Measurements from ENCODE around the gene TRAF4. TPM values are rescaled to one million over a fixed set of nuclear protein-coding genes. Genes with fewer than 3 reads are reported as not detected.

The TRAF4 gene
- total RNA-seq, 1 experiment from 2014 or later, result 268 TPM

- no peak for TF ChIP-seq NR3C1 (CRISPR knock-in tag; conservative IDR thresholded peaks at IDR 0.05; ENCODE audit: low read depth)
- TF ChIP-seq PRDM15 (CRISPR knock-in tag; IDR thresholded peaks at IDR 0.05), result no peak
- TF ChIP-seq STAT6 (CRISPR knock-in tag; conservative IDR thresholded peaks at IDR 0.05; ENCODE audit: low read depth), result no peak
- TF ChIP-seq SOX15 (CRISPR knock-in tag; IDR thresholded peaks at IDR 0.05), result no peak
- TF ChIP-seq RORB (CRISPR knock-in tag; IDR thresholded peaks at IDR 0.05), result no peak
- TF ChIP-seq ATF2 (CRISPR knock-in tag; IDR thresholded peaks at IDR 0.05; ENCODE audit: borderline replicate concordance, low read depth), result no peak
- no peak for TF ChIP-seq ATF6 (CRISPR knock-in tag; IDR thresholded peaks at IDR 0.05)
Observed at GRCh38 chr17:28707339-28707720, 36.5 kb upstream of the TRAF4 start (continued).

- peak; percentile 98 for DNase-seq (ENCODE audit: low spot score)
- Mint-ChIP-seq H3K27ac (peak overlapping the region; percentile 100), H3K36me3 (peaks cover 23% of the 10 kb centered on the region), H3K27me3 (ENCODE audit: low read depth) (no peaks in the 10 kb centered on the region), H3K9me3 (no peaks in the 10 kb centered on the region), H3K4me3 (peak overlapping the region; percentile 98), H3K4me1 (peaks cover 32% of the 10 kb centered on the region)
- ChIA-PET CTCF (interaction anchor here (0.7 to 5.4 kb wide), 16 partner anchors 9 to 476 kb away, joined by 3 to 69 read pairs (median 4); partner anchors contain the start of genes BLTP2, NEK8, PHF12 and RPL23A), POLR2A (interaction anchor here (0.6 to 3.5 kb wide), 22 partner anchors 9 to 1738 kb away, joined by 3 to 72 read pairs (median 5); partner anchors contain the start of genes BLTP2, NEK8, PHF12 and PIGS)
- ATAC-seq, result peak; percentile 88
- TF ChIP-seq CDX4 (CRISPR knock-in tag; IDR thresholded peaks at IDR 0.05; ENCODE audit: borderline replicate concordance) (no peak), MXD4 (CRISPR knock-in tag; IDR thresholded peaks at IDR 0.05; ENCODE audit: borderline replicate concordance) (no peak), EMX1 (CRISPR knock-in tag; IDR thresholded peaks at IDR 0.05) (peak; percentile 73; the same call in 1 of the 2 replicates), IRF1 (CRISPR knock-in tag; IDR thresholded peaks at IDR 0.05) (no peak), JAZF1 (CRISPR knock-in tag; IDR thresholded peaks at IDR 0.05) (no peak), IRF2 (CRISPR knock-in tag; IDR thresholded peaks at IDR 0.05; ENCODE audit: borderline replicate concordance, low read depth) (no peak), TP53 (CRISPR knock-in tag; IDR thresholded peaks at IDR 0.05) (no peak), NR3C1 (CRISPR knock-in tag; conservative IDR thresholded peaks at IDR 0.05; ENCODE audit: low read depth) (no peak), OVOL2 (CRISPR knock-in tag; IDR thresholded peaks at IDR 0.05; ENCODE audit: borderline replicate concordance) (no peak), FOXJ3 (CRISPR knock-in tag; IDR thresholded peaks at IDR 0.05; ENCODE audit: borderline replicate concordance) (no peak), TEAD4 (CRISPR knock-in tag; IDR thresholded peaks at IDR 0.05) (no peak), E2F1 (CRISPR knock-in tag; IDR thresholded peaks at IDR 0.05) (peak; percentile 33; the same call in 1 of the 2 replicates), E2F5 (CRISPR knock-in tag; IDR thresholded peaks at IDR 0.05) (peak; percentile 91), SMAD4 (CRISPR knock-in tag; IDR thresholded peaks at IDR 0.05) (no peak; the same call in 1 of the 2 replicates)
Observed at GRCh38 chr17:28710861-28711722, 32.7 kb upstream of the TRAF4 start.

Data from WTC11 (cell line).